Keratinocyte (primary cell): ENCODE measurements around the gene PALD1. TPM values are rescaled to one million over a fixed set of nuclear protein-coding genes. Genes with fewer than 3 reads are reported as not detected.

ENCODE experiments used
- DNase-seq: peaks from one replicate; pipeline ENCODE4 v3.0.0-alpha.2; 2011; ENCODE audit warnings: low read depth, missing footprints, low spot score
- FAIRE-seq: peaks from 2 replicates; lab custom pipeline; 2011; peaks lifted over from hg19 to GRCh38; lab: Jason Lieb, UNC
- H2AFZ ChIP-seq: 2 replicates; pipeline ENCODE4 v1.6.0; 2012; ENCODE audit warnings: low read length, control low read depth, inconsistent platforms; ENCODE audit not compliant: control insufficient read depth
- H3K27ac ChIP-seq: 2 replicates; pipeline ENCODE4 v1.5.1; 2011; ENCODE audit warnings: low read length; ENCODE audit not compliant: control insufficient read depth, insufficient read depth
- H3K27me3 ChIP-seq: 3 replicates; pipeline ENCODE4 v1.6.0; 2011; ENCODE audit warnings: low read length; ENCODE audit not compliant: control insufficient read depth, insufficient read depth; ENCODE audit errors: extremely low read depth
- H3K36me3 ChIP-seq, 2 experiments: 2 replicates in 1 of 2; 3 replicates in 1 of 2; pipeline ENCODE4 v1.5.1; 2011; ENCODE audit warnings: low read length in 2 of 2, mild to moderate bottlenecking in 1 of 2; ENCODE audit not compliant: control insufficient read depth in 2 of 2, insufficient read depth in 2 of 2; ENCODE audit errors: extremely low read depth in 1 of 2
- H3K4me1 ChIP-seq: 3 replicates; pipeline ENCODE4 v1.5.1; 2011; ENCODE audit warnings: low read length; ENCODE audit not compliant: control insufficient read depth, insufficient read depth; ENCODE audit errors: extremely low read depth
- H3K4me2 ChIP-seq: 3 replicates; pipeline ENCODE4 v1.6.0; 2011; ENCODE audit warnings: low read depth, low read length; ENCODE audit not compliant: control insufficient read depth, insufficient read depth; ENCODE audit errors: extremely low read depth
- H3K4me3 ChIP-seq, 3 experiments: fragments of 200-600 bp in 1 of 3; sonication (generic) in 1 of 3; 2 replicates in 2 of 3; 3 replicates in 1 of 3; pipeline ENCODE4 v1.5.1; 2011 to 2016; ENCODE audit warnings: low read length in 3 of 3, mild to moderate bottlenecking in 3 of 3, control low read depth in 2 of 3, inconsistent platforms in 1 of 3, low read depth in 1 of 3, mixed read lengths in 1 of 3, mixed run types in 1 of 3, moderate library complexity in 1 of 3; ENCODE audit not compliant: control insufficient read depth in 2 of 3, insufficient read depth in 2 of 3; ENCODE audit errors: extremely low read depth in 1 of 3
- H3K79me2 ChIP-seq: 2 replicates; pipeline ENCODE4 v1.6.0; 2012; ENCODE audit warnings: low read length; ENCODE audit not compliant: control insufficient read depth, insufficient read depth
- H3K9ac ChIP-seq: 3 replicates; pipeline ENCODE4 v1.6.0; 2011; ENCODE audit warnings: low read length; ENCODE audit not compliant: control insufficient read depth, insufficient read depth; ENCODE audit errors: extremely low read depth
- H3K9me1 ChIP-seq: 3 replicates; pipeline ENCODE4 v1.6.0; 2011; ENCODE audit warnings: low read length; ENCODE audit not compliant: control insufficient read depth, insufficient read depth; ENCODE audit errors: extremely low read depth
- H3K9me3 ChIP-seq: 2 replicates; pipeline ENCODE4 v1.5.1; 2012; ENCODE audit warnings: low read depth, low read length; ENCODE audit not compliant: control insufficient read depth
- H4K20me1 ChIP-seq: 3 replicates; pipeline ENCODE4 v1.6.0; 2011; ENCODE audit warnings: low read length; ENCODE audit not compliant: control insufficient read depth, insufficient read depth; ENCODE audit errors: extremely low read depth
- EZH2 ChIP-seq: IDR thresholded peaks from one replicate; pipeline ENCODE4 v1.6.1; 2012; ENCODE audit warnings: inconsistent platforms, mild to moderate bottlenecking, low read length, moderate library complexity
- dilution Hi-C: fragments of 300-500 bp; cut with MboI; formaldehyde crosslinking; loops from one replicate; pipeline ENCODE4 v1.7.0; 2020; ENCODE audit warnings: low sequenced_read_pairs; ENCODE audit not compliant: extremely low pct_ligation_motif_present
- polyA plus RNA-seq, 5 experiments: library from polyadenylated mRNA; depleted of rRNA in 3 of 5; stranded (reverse) in 3 of 5; stranded (forward) in 1 of 5; unstranded in 1 of 5; fragments of >200 nt; gene quantifications; 1 replicate in 1 of 5; 2 replicates in 3 of 5; 3 replicates in 1 of 5; pipeline versions ENCODE4 v1.2.1 to v1.2.3, GENCODE V29; 2011 to 2012; ENCODE audit warnings: missing spikeins in 2 of 5, low read depth in 1 of 5, low replicate concordance in 1 of 5
- TF ChIP-seq, protein P1 (sequence below), 3 experiments: IDR thresholded peaks in 1 of 3; conservative IDR thresholded peaks in 1 of 3; optimal IDR thresholded peaks in 1 of 3; 2 replicates in 2 of 3; 3 replicates in 1 of 3; pipeline versions ENCODE3 to v1.5.1; 2011; ENCODE audit warnings: low read length in 3 of 3, mild to moderate bottlenecking in 3 of 3, moderate library complexity in 2 of 3, control low read depth in 1 of 3, inconsistent platforms in 1 of 3; ENCODE audit not compliant: insufficient read depth in 2 of 3; ENCODE audit errors: extremely low read depth in 1 of 3

PALD1 gene
- polyA plus RNA-seq, 1 donor (not counting 4 experiments of a cell fraction or from before 2014, with no cell fraction given), result 0.83 TPM

DNA sequence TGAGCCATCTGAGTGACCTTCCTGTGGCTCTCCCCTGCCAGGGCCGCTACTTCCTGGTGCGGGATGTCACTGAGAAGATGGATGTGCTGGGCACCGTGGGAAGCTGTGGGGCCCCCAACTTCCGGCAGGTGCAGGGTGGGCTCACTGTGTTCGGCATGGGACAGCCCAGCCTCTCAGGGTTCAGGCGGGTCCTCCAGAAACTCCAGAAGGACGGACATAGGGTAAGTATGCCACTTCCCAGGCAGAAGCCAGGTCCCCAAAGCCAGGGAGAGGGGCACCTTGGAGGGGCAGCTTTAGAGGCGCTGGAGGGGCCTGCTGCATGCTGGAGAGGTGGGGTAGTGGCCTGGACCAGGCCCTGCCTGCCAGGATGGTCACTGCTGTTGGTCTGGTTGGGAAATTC is 51.3 kb downstream of the PALD1 start:
- FAIRE-seq, result no peak
- Histone ChIP-seq H3K4me2 (no peak overlapping the region), H3K79me2 (no peaks in the 10 kb centered on the region), H3K27me3 (no peaks in the 10 kb centered on the region), H2AFZ (no peak overlapping the region), H3K9me1 (no peaks in the 10 kb centered on the region), H4K20me1 (no peaks in the 10 kb centered on the region), H3K27ac (no peak overlapping the region), H3K9me3 (no peaks in the 10 kb centered on the region), H3K4me1 (peaks cover 3% of the 10 kb centered on the region), H3K4me3 (no peak overlapping the region), H3K36me3 (no peaks in the 10 kb centered on the region), H3K9ac (no peak overlapping the region)
- TF ChIP-seq EZH2, result no peak
- TF ChIP-seq, protein P1, sequence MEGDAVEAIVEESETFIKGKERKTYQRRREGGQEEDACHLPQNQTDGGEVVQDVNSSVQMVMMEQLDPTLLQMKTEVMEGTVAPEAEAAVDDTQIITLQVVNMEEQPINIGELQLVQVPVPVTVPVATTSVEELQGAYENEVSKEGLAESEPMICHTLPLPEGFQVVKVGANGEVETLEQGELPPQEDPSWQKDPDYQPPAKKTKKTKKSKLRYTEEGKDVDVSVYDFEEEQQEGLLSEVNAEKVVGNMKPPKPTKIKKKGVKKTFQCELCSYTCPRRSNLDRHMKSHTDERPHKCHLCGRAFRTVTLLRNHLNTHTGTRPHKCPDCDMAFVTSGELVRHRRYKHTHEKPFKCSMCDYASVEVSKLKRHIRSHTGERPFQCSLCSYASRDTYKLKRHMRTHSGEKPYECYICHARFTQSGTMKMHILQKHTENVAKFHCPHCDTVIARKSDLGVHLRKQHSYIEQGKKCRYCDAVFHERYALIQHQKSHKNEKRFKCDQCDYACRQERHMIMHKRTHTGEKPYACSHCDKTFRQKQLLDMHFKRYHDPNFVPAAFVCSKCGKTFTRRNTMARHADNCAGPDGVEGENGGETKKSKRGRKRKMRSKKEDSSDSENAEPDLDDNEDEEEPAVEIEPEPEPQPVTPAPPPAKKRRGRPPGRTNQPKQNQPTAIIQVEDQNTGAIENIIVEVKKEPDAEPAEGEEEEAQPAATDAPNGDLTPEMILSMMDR (optimal IDR thresholded peaks at IDR 0.05 in 1 of 3, IDR thresholded peaks at IDR 0.05 in 1 of 3, conservative IDR thresholded peaks at IDR 0.05 in 1 of 3; ENCODE audit: extremely low read depth in 1 of 3, insufficient read depth in 2 of 3, low read length in 3 of 3), result no peak
- no peak for DNase-seq
- dilution Hi-C loops, result no loop called here

DNA sequence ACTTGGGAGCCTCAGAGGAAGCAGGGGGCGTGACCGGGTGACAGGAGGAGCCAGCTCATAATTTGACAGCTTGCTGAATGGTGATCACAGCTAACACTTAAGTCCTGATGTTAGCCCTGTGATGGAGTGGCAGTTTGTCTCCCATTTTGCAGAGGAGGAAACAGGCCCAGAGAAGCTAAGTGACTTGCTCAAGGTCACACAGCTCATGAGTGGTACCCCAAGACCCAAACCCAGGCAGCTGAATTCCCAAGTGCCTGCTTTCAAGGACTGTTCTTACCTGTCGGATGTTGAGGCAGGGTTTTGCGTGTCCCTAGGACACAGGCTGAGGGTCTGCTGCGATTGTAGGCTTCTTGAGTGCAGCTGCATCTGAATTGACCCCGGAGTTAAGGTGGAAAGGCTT is 51.7 kb downstream of the PALD1 start:
- Histone ChIP-seq H3K4me3 (no peak overlapping the region), H3K4me2 (no peak overlapping the region), H3K9me1 (no peaks in the 10 kb centered on the region), H3K79me2 (no peaks in the 10 kb centered on the region), H2AFZ (no peak overlapping the region), H3K27ac (no peak overlapping the region), H3K4me1 (peaks cover 3% of the 10 kb centered on the region), H4K20me1 (no peaks in the 10 kb centered on the region), H3K9ac (no peak overlapping the region), H3K9me3 (no peaks in the 10 kb centered on the region), H3K36me3 (no peaks in the 10 kb centered on the region), H3K27me3 (no peaks in the 10 kb centered on the region)
- FAIRE-seq (no peak), DNase-seq (no peak)
- TF ChIP-seq, protein P1 (optimal IDR thresholded peaks at IDR 0.05 in 1 of 3, IDR thresholded peaks at IDR 0.05 in 1 of 3, conservative IDR thresholded peaks at IDR 0.05 in 1 of 3; ENCODE audit: extremely low read depth in 1 of 3, insufficient read depth in 2 of 3, low read length in 3 of 3), result no peak
- TF ChIP-seq EZH2, result no peak
- dilution Hi-C loops, result no loop called here
